HCT116 (cell line): ENCODE measurements around the gene SPATS1. TPM values are rescaled to one million over a fixed set of nuclear protein-coding genes. Genes with fewer than 3 reads are reported as not detected.

ENCODE experiments used
- ATAC-seq: fragments of 200-7000 bp; cut with Tn5 transposase; 2 replicates; pipeline ENCODE4 v1.9.1; 2020; ENCODE audit warnings: mild to moderate bottlenecking, moderate library complexity
- BruUV-seq: library from RNA; stranded (reverse); fragments of 400-500 nt; replicated peaks from 2 replicates; lab custom pipeline; 2021; lab: Mats Ljungman, UMichigan
- CTCF ChIA-PET: fragments of 300-600 bp; sonication (Branson Sonifier 250); formaldehyde crosslinking; loops from one replicate; lab custom pipeline; 2021; ENCODE audit warnings: antibody characterized with exemption; lab: Charles Lee
- POLR2A ChIA-PET: fragments of 300-600, 350-600 bp; sonication (Branson Sonifier 250); formaldehyde crosslinking; loops from one replicate; lab custom pipeline; 2021; ENCODE audit warnings: antibody characterized with exemption; lab: Charles Lee
- RAD21 ChIA-PET, 2 experiments: fragments of 300-600 bp; sonication (Branson Sonifier 250); formaldehyde crosslinking; loops; one replicate each; lab custom pipeline; 2023; ENCODE audit warnings: low total read pairs in 2 of 2; ENCODE audit not compliant: uncharacterized antibody in 2 of 2, unreplicated experiment in 2 of 2, low non-redundant PET in 1 of 2; lab: Charles Lee
- DNase-seq: peaks from one replicate; pipeline ENCODE4 v3.0.0-alpha.2; 2010; ENCODE audit warnings: low read depth, low spot score
- H2AFZ ChIP-seq: fragments of 200-600 bp; shearing (Covaris generic), sonication (generic); 2 replicates; pipeline ENCODE4 v1.6.1; 2017; ENCODE audit warnings: low read depth, mixed run types, mixed read lengths, antibody characterized with exemption, low read length; ENCODE audit not compliant: poor library complexity, severe bottlenecking
- H3K27ac ChIP-seq: 2 replicates; pipeline ENCODE4 v1.5.1; 2012; ENCODE audit warnings: low read depth, low read length
- H3K27me3 ChIP-seq: fragments of 200-600 bp; sonication (generic); 2 replicates; pipeline ENCODE4 v1.6.1; 2016; ENCODE audit warnings: mixed run types, low read length, mixed read lengths; ENCODE audit not compliant: insufficient read depth
- H3K36me3 ChIP-seq, 2 experiments: fragments of 200-500 bp in 1 of 2; fragments of 200-600 bp in 1 of 2; sonication (Bioruptor generic) in 1 of 2; sonication (generic) in 1 of 2; 2 replicates each; pipeline versions ENCODE4 v1.5.1 to v1.6.1; 2014 to 2016; ENCODE audit warnings: low read length in 2 of 2, inconsistent platforms in 1 of 2, mixed read lengths in 1 of 2, mixed run types in 1 of 2; ENCODE audit not compliant: insufficient read depth in 2 of 2, control insufficient read depth in 1 of 2
- H3K4me1 ChIP-seq, 2 experiments: fragments of 200-600 bp in 1 of 2; sonication (generic) in 1 of 2; 2 replicates each; pipeline versions ENCODE4 v1.5.1 to v1.6.1; 2012 to 2017; ENCODE audit warnings: low read length in 2 of 2, inconsistent platforms in 1 of 2, mild to moderate bottlenecking in 1 of 2, mixed read lengths in 1 of 2, mixed run types in 1 of 2, moderate library complexity in 1 of 2; ENCODE audit not compliant: insufficient read depth in 2 of 2, control insufficient read depth in 1 of 2
- H3K4me2 ChIP-seq: fragments of 200-600 bp; sonication (generic); 2 replicates; pipeline ENCODE4 v1.6.1; 2017; ENCODE audit warnings: mixed run types, low read length, mixed read lengths
- H3K4me3 ChIP-seq, 2 experiments: fragments of 200-600 bp in 1 of 2; sonication (generic) in 1 of 2; replicated peaks in 1 of 2; 2 replicates each; pipeline ENCODE4 v1.5.1; 2011 to 2016; ENCODE audit warnings: low read length in 2 of 2, control low read depth in 1 of 2, low read depth in 1 of 2, mild to moderate bottlenecking in 1 of 2, mixed read lengths in 1 of 2, mixed run types in 1 of 2
- H3K79me2 ChIP-seq: fragments of 200-600 bp; sonication (generic); 2 replicates; pipeline ENCODE4 v1.6.1; 2017; ENCODE audit warnings: mild to moderate bottlenecking, mixed run types, low read length, moderate library complexity, mixed read lengths; ENCODE audit not compliant: insufficient read depth
- H3K9ac ChIP-seq: fragments of 200-600 bp; sonication (generic); 2 replicates; pipeline ENCODE4 v1.6.1; 2016; ENCODE audit warnings: low read length, mixed read lengths
- H3K9me2 ChIP-seq: fragments of 200-600 bp; sonication (generic), shearing (Covaris generic); 2 replicates; pipeline ENCODE4 v1.6.1; 2017; ENCODE audit warnings: mixed run types, mild to moderate bottlenecking, moderate library complexity; ENCODE audit not compliant: insufficient read depth
- H3K9me3 ChIP-seq, 2 experiments: fragments of 200-500 bp in 1 of 2; fragments of 200-600 bp in 1 of 2; sonication (Bioruptor generic) in 1 of 2; sonication (generic) in 1 of 2; 2 replicates each; pipeline ENCODE4 v1.6.1; 2014 to 2017; ENCODE audit warnings: low read length in 2 of 2, mixed read lengths in 2 of 2, inconsistent platforms in 1 of 2, low read depth in 1 of 2, mild to moderate bottlenecking in 1 of 2, mixed run types in 1 of 2, moderate library complexity in 1 of 2; ENCODE audit not compliant: control insufficient read depth in 1 of 2, insufficient read depth in 1 of 2
- H4K20me1 ChIP-seq: fragments of 200-600 bp; sonication (generic), shearing (Covaris generic); 2 replicates; pipeline ENCODE4 v1.6.1; 2017; ENCODE audit warnings: mixed run types, mild to moderate bottlenecking, moderate library complexity; ENCODE audit not compliant: insufficient read depth
- EZH2 ChIP-seq: fragments of 200-600 bp; sonication (generic); IDR thresholded peaks from 2 replicates; pipeline ENCODE4 v1.6.1; 2017; ENCODE audit warnings: antibody characterized with exemption, mixed run types
- EZH2phosphoT487 ChIP-seq: fragments of 200-600 bp; IDR thresholded peaks from 2 replicates; pipeline ENCODE4 v1.6.1; 2018; ENCODE audit warnings: antibody characterized with exemption, borderline replicate concordance
- FOSL1 ChIP-seq: IDR thresholded peaks from 2 replicates; pipeline ENCODE4 v1.6.1; 2012; ENCODE audit warnings: low read depth
- JUND ChIP-seq: IDR thresholded peaks from 2 replicates; pipeline ENCODE4 v1.6.1; 2012
- POLR2A ChIP-seq: IDR thresholded peaks from 2 replicates; pipeline ENCODE4 v1.7.0; 2011; ENCODE audit warnings: borderline replicate concordance; ENCODE audit not compliant: insufficient read depth, insufficient read length; ENCODE audit errors: extremely low read depth
- POLR2AphosphoS5 ChIP-seq: IDR thresholded peaks from 2 replicates; pipeline ENCODE4 v1.6.1; 2011; ENCODE audit warnings: mild to moderate bottlenecking, low read depth, low read length, moderate library complexity
- RAD21 ChIP-seq: IDR thresholded peaks from 2 replicates; pipeline ENCODE4 v1.6.1; 2012; ENCODE audit warnings: low read depth, mild to moderate bottlenecking
- SIN3A ChIP-seq: IDR thresholded peaks from 2 replicates; pipeline ENCODE4 v1.6.1; 2012; ENCODE audit warnings: low read depth
- SP1 ChIP-seq: IDR thresholded peaks from 2 replicates; pipeline ENCODE4 v1.6.1; 2012; ENCODE audit warnings: low read depth
- SRF ChIP-seq: IDR thresholded peaks from 2 replicates; pipeline ENCODE4 v1.6.1; 2012; ENCODE audit warnings: low read depth
- ZBTB33 ChIP-seq: IDR thresholded peaks from 2 replicates; pipeline ENCODE4 v1.6.1; 2011; ENCODE audit warnings: mild to moderate bottlenecking, low read length, moderate library complexity; ENCODE audit not compliant: insufficient replicate concordance; ENCODE audit errors: extremely low read depth
- ZFX ChIP-seq: fragments of 450-650 bp; IDR thresholded peaks from 2 replicates; pipeline ENCODE4 v1.6.1; 2017
- ZNF274 ChIP-seq: fragments of 200-500 bp; sonication (Bioruptor generic); IDR thresholded peaks from 2 replicates; pipeline ENCODE4 v1.6.1; 2014; ENCODE audit warnings: mild to moderate bottlenecking, low read depth, low read length, inconsistent platforms
- intact Hi-C: fragments of 100-400 bp; cut with micrococcal nuclease; formaldehyde crosslinking; loops from 2 replicates; pipeline ENCODE4 v1.10.0; 2022
- total RNA-seq: library from RNA; stranded (reverse); gene quantifications from one replicate; pipeline ENCODE4 v1.2.1, GENCODE V29; 2021; ENCODE audit not compliant: unreplicated experiment
- TF ChIP-seq, protein P1 (sequence below), 3 experiments: fragments of 200-600 bp in 1 of 3; sonication (generic) in 1 of 3; IDR thresholded peaks in 2 of 3; conservative IDR thresholded peaks in 1 of 3; 2 replicates each; pipeline ENCODE4 v1.5.1; 2012 to 2017; ENCODE audit warnings: low read depth in 2 of 3, low read length in 2 of 3, antibody characterized with exemption in 1 of 3, borderline replicate concordance in 1 of 3, control low read depth in 1 of 3, mild to moderate bottlenecking in 1 of 3, mixed read lengths in 1 of 3, mixed run types in 1 of 3, moderate library complexity in 1 of 3; ENCODE audit not compliant: insufficient read depth in 1 of 3

SPATS1 gene
- total RNA-seq, 1 experiment from 2014 or later: not detected

GRCh38 chr6:44388135-44388487 lies 45.7 kb downstream of the SPATS1 start:
- Histone ChIP-seq H3K27me3 (no peaks in the 10 kb centered on the region), H3K79me2 (peaks cover 44% of the 10 kb centered on the region), H3K36me3 (peaks cover 14% of the 10 kb centered on the region in 2 experiments; a peak in 3 of 4 replicates), H3K4me2 (peak overlapping the region; percentile 86), H3K27ac (peak overlapping the region; percentile 96; the same call in 1 of the 2 replicates), H4K20me1 (peaks cover 6% of the 10 kb centered on the region; the same call in 1 of the 2 replicates), H3K4me1 (peaks cover 8 to 19% of the 10 kb centered on the region in 2 experiments; a peak in 3 of 4 replicates), H2AFZ (no peak overlapping the region), H3K9ac (peak overlapping the region; percentile 84), H3K4me3 (peak overlapping the region; percentile 55 to 64), H3K9me2 (no peaks in the 10 kb centered on the region), H3K9me3 (no peaks in the 10 kb centered on the region)
- ChIA-PET POLR2A (no interaction called here), RAD21 (no interaction called here), CTCF (interaction anchor here (1.0 kb wide), 1 partner anchor 41 kb away, joined by 3 read pairs; no protein-coding TSS in a partner anchor)
- no peak for DNase-seq
- ATAC-seq: no peak
- BruUV-seq: no TSS peak
- TF ChIP-seq SIN3A (no peak), SP1 (no peak), ZBTB33 (no peak), RAD21 (no peak), EZH2phosphoT487 (no peak), FOSL1 (no peak), SRF (no peak), JUND (no peak), POLR2A (no peak), POLR2AphosphoS5 (no peak), ZFX (no peak), ZNF274 (no peak), EZH2 (no peak)
- TF ChIP-seq, protein P1, sequence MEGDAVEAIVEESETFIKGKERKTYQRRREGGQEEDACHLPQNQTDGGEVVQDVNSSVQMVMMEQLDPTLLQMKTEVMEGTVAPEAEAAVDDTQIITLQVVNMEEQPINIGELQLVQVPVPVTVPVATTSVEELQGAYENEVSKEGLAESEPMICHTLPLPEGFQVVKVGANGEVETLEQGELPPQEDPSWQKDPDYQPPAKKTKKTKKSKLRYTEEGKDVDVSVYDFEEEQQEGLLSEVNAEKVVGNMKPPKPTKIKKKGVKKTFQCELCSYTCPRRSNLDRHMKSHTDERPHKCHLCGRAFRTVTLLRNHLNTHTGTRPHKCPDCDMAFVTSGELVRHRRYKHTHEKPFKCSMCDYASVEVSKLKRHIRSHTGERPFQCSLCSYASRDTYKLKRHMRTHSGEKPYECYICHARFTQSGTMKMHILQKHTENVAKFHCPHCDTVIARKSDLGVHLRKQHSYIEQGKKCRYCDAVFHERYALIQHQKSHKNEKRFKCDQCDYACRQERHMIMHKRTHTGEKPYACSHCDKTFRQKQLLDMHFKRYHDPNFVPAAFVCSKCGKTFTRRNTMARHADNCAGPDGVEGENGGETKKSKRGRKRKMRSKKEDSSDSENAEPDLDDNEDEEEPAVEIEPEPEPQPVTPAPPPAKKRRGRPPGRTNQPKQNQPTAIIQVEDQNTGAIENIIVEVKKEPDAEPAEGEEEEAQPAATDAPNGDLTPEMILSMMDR (IDR thresholded peaks at IDR 0.05 in 2 of 3, conservative IDR thresholded peaks at IDR 0.05 in 1 of 3; ENCODE audit: borderline replicate concordance in 1 of 3, insufficient read depth in 1 of 3, low read depth in 2 of 3, low read length in 2 of 3): no peak
- intact Hi-C loops: no loop called here
